Measurements from ENCODE around the gene TMED8.
"Not testable (repeated sequence)": the region's sequence is repeated elsewhere in the genome, so short reads cannot be mapped to it uniquely, and the experiment has no call there.

TMED8 gene

DNA sequence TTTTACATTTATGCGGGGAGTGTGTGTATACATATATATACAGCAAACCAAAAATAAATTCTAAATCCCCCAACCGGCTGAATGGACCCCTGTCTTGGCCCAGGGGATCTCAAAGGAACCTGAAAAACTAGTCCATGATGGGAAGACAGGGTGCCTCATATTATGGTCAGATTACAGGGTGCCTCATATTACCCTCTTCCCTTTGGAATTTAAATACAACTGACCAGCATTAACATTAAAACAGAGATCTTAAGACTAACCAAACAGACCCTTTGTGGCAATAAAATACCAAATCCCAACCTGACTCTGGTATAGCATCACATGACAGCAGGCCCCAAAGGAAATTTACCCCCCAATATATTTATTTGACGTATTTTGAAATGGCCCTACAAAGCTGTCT lies 39.0 kb downstream of the TMED8 start:
- TF ChIP-seq, protein P1, sequence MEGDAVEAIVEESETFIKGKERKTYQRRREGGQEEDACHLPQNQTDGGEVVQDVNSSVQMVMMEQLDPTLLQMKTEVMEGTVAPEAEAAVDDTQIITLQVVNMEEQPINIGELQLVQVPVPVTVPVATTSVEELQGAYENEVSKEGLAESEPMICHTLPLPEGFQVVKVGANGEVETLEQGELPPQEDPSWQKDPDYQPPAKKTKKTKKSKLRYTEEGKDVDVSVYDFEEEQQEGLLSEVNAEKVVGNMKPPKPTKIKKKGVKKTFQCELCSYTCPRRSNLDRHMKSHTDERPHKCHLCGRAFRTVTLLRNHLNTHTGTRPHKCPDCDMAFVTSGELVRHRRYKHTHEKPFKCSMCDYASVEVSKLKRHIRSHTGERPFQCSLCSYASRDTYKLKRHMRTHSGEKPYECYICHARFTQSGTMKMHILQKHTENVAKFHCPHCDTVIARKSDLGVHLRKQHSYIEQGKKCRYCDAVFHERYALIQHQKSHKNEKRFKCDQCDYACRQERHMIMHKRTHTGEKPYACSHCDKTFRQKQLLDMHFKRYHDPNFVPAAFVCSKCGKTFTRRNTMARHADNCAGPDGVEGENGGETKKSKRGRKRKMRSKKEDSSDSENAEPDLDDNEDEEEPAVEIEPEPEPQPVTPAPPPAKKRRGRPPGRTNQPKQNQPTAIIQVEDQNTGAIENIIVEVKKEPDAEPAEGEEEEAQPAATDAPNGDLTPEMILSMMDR (IDR thresholded peaks at IDR 0.05; ENCODE audit: low read depth, low read length, missing control alignments), result no peak
- no peak for DNase-seq (ENCODE audit: extremely low read depth, low read depth)

DNA sequence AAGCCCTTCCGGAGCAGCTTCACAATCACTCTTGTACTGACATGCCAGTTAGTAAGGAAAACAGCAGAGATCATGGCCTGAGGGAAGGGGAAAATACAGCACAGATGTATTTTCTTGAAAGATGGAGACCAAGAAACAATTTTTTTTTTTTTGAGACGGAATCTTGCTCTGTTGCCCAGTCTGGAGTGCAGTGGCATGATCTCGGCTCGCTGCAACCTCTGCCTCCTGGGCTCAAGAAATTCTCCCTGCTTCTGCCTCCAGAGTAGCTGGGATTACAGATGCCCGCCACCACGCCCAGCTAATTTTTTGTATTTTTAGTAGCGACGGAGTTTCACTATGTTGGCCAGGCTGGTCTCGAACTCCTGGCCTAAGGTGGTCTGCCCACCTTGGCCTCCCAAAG lies 39.6 kb downstream of the TMED8 start:
- not testable (repeated sequence) for H3K4me3 ChIP-seq (replicated peaks; ENCODE audit: low read depth, low read length); DNase-seq (ENCODE audit: extremely low read depth, low read depth)

More for the DNA sequence above, 39.0 kb downstream of the TMED8 start:
- no peak overlapping the region for H3K4me3 ChIP-seq (replicated peaks; ENCODE audit: low read depth, low read length)

DNA sequence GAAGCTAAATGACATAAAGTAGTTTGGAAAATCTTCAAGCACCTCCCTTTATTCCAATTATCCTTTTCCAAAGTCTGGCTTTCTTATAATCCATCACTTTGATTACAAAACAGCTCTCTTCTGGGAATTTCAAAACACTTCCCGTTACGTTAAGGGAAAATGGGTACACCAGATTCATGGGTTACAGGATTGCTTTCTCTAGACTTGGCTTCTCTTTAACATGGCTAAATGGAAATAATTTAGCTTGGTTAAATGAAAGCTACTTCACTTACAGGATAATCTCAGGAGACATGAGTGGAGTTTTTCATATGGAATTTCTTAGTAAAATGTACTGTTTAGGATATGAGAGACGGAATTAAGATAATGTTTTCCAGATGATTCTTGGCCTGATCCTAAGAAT lies 41.3 kb downstream of the TMED8 start:
- H3K4me3 ChIP-seq (replicated peaks; ENCODE audit: low read depth, low read length), result no peak overlapping the region
- TF ChIP-seq, protein P1 (IDR thresholded peaks at IDR 0.05; ENCODE audit: low read depth, low read length, missing control alignments), result no peak
- DNase-seq (ENCODE audit: extremely low read depth, low read depth), result no peak

DNA sequence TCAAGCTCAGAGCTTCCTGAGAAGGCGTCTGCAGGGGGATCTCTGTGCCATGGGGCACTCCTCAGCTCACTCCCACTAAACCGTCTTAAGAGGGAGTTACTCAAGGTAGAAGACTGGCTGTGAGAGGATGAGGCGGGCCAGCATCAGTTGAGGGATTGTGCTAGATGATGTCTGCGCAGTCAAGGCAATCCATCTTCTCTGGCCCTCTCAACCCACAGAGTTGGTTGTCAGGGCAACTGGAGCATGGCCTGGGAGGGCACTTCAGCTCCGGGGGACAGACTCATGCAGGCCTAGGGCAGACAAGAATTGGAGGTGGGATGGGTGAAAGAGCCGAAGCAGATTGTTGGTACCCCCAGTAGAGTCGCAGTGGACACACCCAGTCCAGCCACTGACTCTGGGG lies 47.0 kb downstream of the TMED8 start:
- H3K4me3 ChIP-seq (replicated peaks; ENCODE audit: low read depth, low read length), result no peak overlapping the region
- TF ChIP-seq, protein P1 (IDR thresholded peaks at IDR 0.05; ENCODE audit: low read depth, low read length, missing control alignments), result no peak
- DNase-seq (ENCODE audit: extremely low read depth, low read depth), result no peak

DNA sequence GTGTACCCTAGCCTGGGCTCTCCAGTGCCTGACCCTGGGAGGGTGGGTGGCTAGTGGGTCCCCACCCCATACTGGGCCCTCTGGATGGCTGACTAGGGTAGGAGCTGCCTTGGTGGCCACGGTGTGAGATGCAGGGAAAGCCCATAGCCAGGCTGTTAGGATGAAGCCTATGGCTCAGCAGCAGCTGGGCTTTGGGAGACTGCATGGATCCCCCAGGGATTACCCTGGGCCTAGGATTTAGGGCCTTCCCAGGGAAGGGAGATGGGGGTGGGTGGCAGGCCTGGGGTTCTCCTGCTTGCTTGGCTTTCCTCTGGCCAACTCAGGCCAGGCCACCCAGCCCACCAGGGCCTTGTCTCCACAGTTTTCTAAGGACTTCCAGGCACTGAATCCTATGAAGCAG lies 49.8 kb downstream of the TMED8 start:
- H3K4me3 ChIP-seq (replicated peaks; ENCODE audit: low read depth, low read length), result no peak overlapping the region
- TF ChIP-seq, protein P1 (IDR thresholded peaks at IDR 0.05; ENCODE audit: low read depth, low read length, missing control alignments), result no peak
- DNase-seq (ENCODE audit: extremely low read depth, low read depth), result no peak

DNA sequence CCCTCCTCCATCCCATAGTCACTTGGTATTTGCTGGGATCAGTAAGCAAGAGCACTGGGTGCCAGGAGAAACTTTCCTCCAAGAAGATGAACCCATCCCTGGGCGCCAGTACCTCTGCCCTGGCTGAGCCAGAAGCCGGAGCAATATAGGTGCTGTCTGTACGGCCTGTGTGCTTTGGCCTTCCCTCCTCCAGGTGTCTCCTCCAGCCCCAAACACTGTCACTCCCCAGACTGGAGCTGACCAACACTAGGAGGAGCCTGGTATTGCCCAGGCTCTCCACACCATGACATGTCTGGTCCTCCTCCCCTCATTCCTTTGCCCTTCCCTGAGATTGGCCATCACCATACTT lies 51.2 kb downstream of the TMED8 start:
- no peak for DNase-seq (ENCODE audit: extremely low read depth, low read depth)
- TF ChIP-seq, protein P1 (IDR thresholded peaks at IDR 0.05; ENCODE audit: low read depth, low read length, missing control alignments), result no peak
- H3K4me3 ChIP-seq (replicated peaks; ENCODE audit: low read depth, low read length), result no peak overlapping the region

DNA sequence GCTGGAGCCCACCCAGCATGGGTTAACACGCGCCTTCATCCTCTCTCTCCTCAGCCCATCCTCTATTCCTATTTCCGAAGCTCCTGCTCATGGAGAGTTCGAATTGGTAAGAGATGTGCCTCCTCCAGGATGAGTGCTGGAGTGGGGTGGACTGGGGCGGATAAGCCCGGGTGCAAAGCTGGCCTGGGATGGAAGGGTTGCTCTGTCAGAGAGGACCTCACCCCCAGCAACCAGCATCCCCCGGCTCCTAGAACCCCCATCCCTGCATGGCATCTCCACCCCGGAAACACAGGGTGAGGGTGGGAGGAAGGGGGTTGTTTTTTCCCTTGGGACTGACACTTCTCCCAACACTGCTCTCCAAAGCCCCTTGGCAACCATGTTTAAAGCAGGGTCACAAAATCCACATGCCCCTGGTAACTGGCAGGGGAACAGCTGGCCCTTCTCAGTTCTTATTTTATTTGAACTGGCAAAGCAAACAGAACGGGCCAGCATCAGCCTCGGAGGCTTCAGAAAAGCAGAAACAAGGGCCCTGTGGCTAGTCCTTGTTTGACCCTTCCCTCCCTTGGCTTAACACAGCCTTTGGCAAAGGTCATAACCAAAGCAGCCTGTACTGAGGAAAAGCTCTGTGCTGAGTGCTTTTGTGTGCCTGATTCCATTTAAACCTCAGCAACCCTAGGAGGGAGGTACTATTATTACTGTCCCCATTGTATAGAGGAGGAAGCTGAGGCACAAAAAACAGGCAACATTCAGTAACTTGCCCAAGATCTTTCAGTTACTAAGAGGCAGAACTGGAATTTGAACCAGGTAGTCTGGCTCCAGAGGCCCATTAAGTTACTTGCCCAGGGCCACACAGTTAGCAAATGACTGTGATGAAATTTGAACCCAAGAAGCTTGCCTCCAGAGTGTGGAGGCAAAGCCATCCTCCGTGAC lies 51.8 kb downstream of the TMED8 start:
- TF ChIP-seq, protein P1 (IDR thresholded peaks at IDR 0.05; ENCODE audit: low read depth, low read length, missing control alignments), result no peak
- no peak for DNase-seq (ENCODE audit: extremely low read depth, low read depth)

More for the DNA sequence above, 51.8 kb downstream of the TMED8 start:
- no peak overlapping the region for H3K4me3 ChIP-seq (replicated peaks; ENCODE audit: low read depth, low read length)

Measured in HFF-Myc (cell line).